HEK293 (cell line): ENCODE measurements around the gene PEPD.
A peak's percentile ranks its signal among the peaks of the same experiment; 100 is the strongest.

Source experiments
- CTCF ChIA-PET: fragments of 350-600 bp; formaldehyde crosslinking; extraction: SDS; loops from one replicate; lab custom pipeline; 2021; ENCODE audit warnings: antibody characterized with exemption; lab: Yijun Ruan, JAX
- POLR2A ChIA-PET: fragments of 300-600 bp; formaldehyde crosslinking; extraction: SDS; loops from one replicate; lab custom pipeline; 2020; ENCODE audit warnings: antibody characterized with exemption, inconsistent platforms; lab: Yijun Ruan, JAX
- H3K27ac ChIP-seq: fragments of 200-500 bp; sonication (Bioruptor generic); 2 replicates; pipeline ENCODE4 v1.5.1; 2014; ENCODE audit warnings: low read depth, low read length, control low read depth, inconsistent platforms; ENCODE audit errors: extremely low read depth
- H3K36me3 ChIP-seq, 2 experiments: fragments of 200-500 bp in 1 of 2; sonication (Bioruptor generic) in 1 of 2; 1 replicate in 1 of 2; 2 replicates in 1 of 2; pipeline ENCODE4 v1.5.1; 2014 to 2017; ENCODE audit warnings: inconsistent platforms in 2 of 2, low read length in 2 of 2; ENCODE audit not compliant: control insufficient read depth in 2 of 2, insufficient read depth in 1 of 2
- H3K4me1 ChIP-seq: fragments of 200-500 bp; sonication (Bioruptor generic); 2 replicates; pipeline ENCODE4 v1.5.1; 2014; ENCODE audit warnings: mild to moderate bottlenecking, low read length, inconsistent platforms; ENCODE audit not compliant: control insufficient read depth, insufficient read depth
- H3K4me3 ChIP-seq: 2 replicates; pipeline ENCODE4 v1.5.1; 2011; ENCODE audit warnings: low read depth, mild to moderate bottlenecking, control low read depth, low read length, moderate library complexity
- H3K9me3 ChIP-seq: fragments of 200-500 bp; sonication (Bioruptor generic); 2 replicates; pipeline ENCODE4 v1.5.1; 2014; ENCODE audit warnings: low read depth, low read length, inconsistent platforms; ENCODE audit not compliant: control insufficient read depth, insufficient read depth
- CTCF ChIP-seq: fragments of 450-650 bp; formaldehyde crosslinking; IDR thresholded peaks from 2 replicates; pipeline ENCODE4 v1.5.1; 2016; ENCODE audit warnings: missing biosample characterization, missing genetic modification characterization
- KLF1 ChIP-seq: fragments of 450-650 bp; formaldehyde crosslinking; IDR thresholded peaks from 2 replicates; pipeline ENCODE4 v1.5.1; 2016; ENCODE audit warnings: missing biosample characterization, missing genetic modification characterization
- KLF17 ChIP-seq: fragments of 450-650 bp; formaldehyde crosslinking; IDR thresholded peaks from 2 replicates; pipeline ENCODE4 v1.5.1; 2016; ENCODE audit warnings: missing biosample characterization, missing genetic modification characterization
- MYNN ChIP-seq: fragments of 450-650 bp; formaldehyde crosslinking; IDR thresholded peaks from 2 replicates; pipeline ENCODE4 v1.5.1; 2016; ENCODE audit warnings: missing biosample characterization, missing genetic modification characterization, borderline replicate concordance
- SP3 ChIP-seq: fragments of 450-650 bp; formaldehyde crosslinking; IDR thresholded peaks from 2 replicates; pipeline ENCODE4 v1.5.1; 2016; ENCODE audit warnings: missing biosample characterization, missing genetic modification characterization
- TRIM28 ChIP-seq: IDR thresholded peaks from 2 replicates; pipeline ENCODE4 v1.6.1; 2011; ENCODE audit warnings: low read length, control low read depth, borderline replicate concordance
- ZBTB17 ChIP-seq: fragments of 450-650 bp; formaldehyde crosslinking; IDR thresholded peaks from 2 replicates; pipeline ENCODE4 v1.5.1; 2016; ENCODE audit warnings: missing biosample characterization, missing genetic modification characterization
- ZNF114 ChIP-seq: fragments of 450-650 bp; formaldehyde crosslinking; IDR thresholded peaks from 2 replicates; pipeline ENCODE4 v1.5.0; 2017; ENCODE audit warnings: missing biosample characterization, missing genetic modification characterization
- ZNF148 ChIP-seq: fragments of 450-650 bp; formaldehyde crosslinking; IDR thresholded peaks from 2 replicates; pipeline ENCODE4 v1.5.0; 2017; ENCODE audit warnings: missing biosample characterization, missing genetic modification characterization, borderline replicate concordance
- ZNF248 ChIP-seq: fragments of 450-650 bp; formaldehyde crosslinking; IDR thresholded peaks from 2 replicates; pipeline ENCODE4 v1.5.1; 2017; ENCODE audit warnings: missing biosample characterization, missing genetic modification characterization
- ZNF26 ChIP-seq: fragments of 450-650 bp; formaldehyde crosslinking; IDR thresholded peaks from 2 replicates; pipeline ENCODE4 v1.5.1; 2016; ENCODE audit warnings: missing biosample characterization, missing genetic modification characterization
- ZNF266 ChIP-seq: fragments of 450-650 bp; formaldehyde crosslinking; IDR thresholded peaks from 2 replicates; pipeline ENCODE4 v1.5.1; 2016; ENCODE audit warnings: missing biosample characterization, missing genetic modification characterization, low read depth
- ZNF274 ChIP-seq, 2 experiments: fragments of 200-500 bp in 1 of 2; fragments of 450-650 bp in 1 of 2; sonication (Bioruptor generic) in 1 of 2; formaldehyde crosslinking in 1 of 2; IDR thresholded peaks; 2 replicates each; pipeline versions ENCODE4 v1.5.1 to v1.6.1; 2014 to 2016; ENCODE audit warnings: borderline replicate concordance in 1 of 2, inconsistent platforms in 1 of 2, low read length in 1 of 2, missing biosample characterization in 1 of 2, missing genetic modification characterization in 1 of 2
- ZNF324 ChIP-seq: fragments of 450-650 bp; formaldehyde crosslinking; IDR thresholded peaks from 2 replicates; pipeline ENCODE4 v1.5.1; 2016; ENCODE audit warnings: missing biosample characterization, missing genetic modification characterization
- ZNF362 ChIP-seq: fragments of 450-650 bp; formaldehyde crosslinking; IDR thresholded peaks from 2 replicates; pipeline ENCODE4 v1.5.1; 2016; ENCODE audit warnings: missing biosample characterization, missing genetic modification characterization
- ZNF366 ChIP-seq: fragments of 450-650 bp; formaldehyde crosslinking; conservative IDR thresholded peaks from 2 replicates; pipeline ENCODE4 v1.5.1; 2016; ENCODE audit warnings: missing biosample characterization, missing genetic modification characterization
- ZNF37A ChIP-seq: fragments of 450-650 bp; IDR thresholded peaks from 2 replicates; pipeline ENCODE4 v1.5.1; 2018; ENCODE audit warnings: missing biosample characterization, missing genetic modification characterization
- ZNF394 ChIP-seq: fragments of 450-650 bp; formaldehyde crosslinking; IDR thresholded peaks from 2 replicates; pipeline ENCODE4 v1.5.1; 2016; ENCODE audit warnings: missing biosample characterization, missing genetic modification characterization, mild to moderate bottlenecking, moderate library complexity, borderline replicate concordance
- ZNF48 ChIP-seq: fragments of 450-650 bp; formaldehyde crosslinking; IDR thresholded peaks from 2 replicates; pipeline ENCODE4 v1.5.1; 2016; ENCODE audit warnings: missing biosample characterization, missing genetic modification characterization
- ZNF513 ChIP-seq: fragments of 450-650 bp; IDR thresholded peaks from 2 replicates; pipeline ENCODE4 v1.5.1; 2018; ENCODE audit warnings: missing biosample characterization, missing genetic modification characterization
- ZNF530 ChIP-seq: fragments of 450-650 bp; formaldehyde crosslinking; IDR thresholded peaks from 2 replicates; pipeline ENCODE4 v1.5.1; 2016; ENCODE audit warnings: low read depth, missing biosample characterization, missing genetic modification characterization
- ZNF701 ChIP-seq: fragments of 450-650 bp; formaldehyde crosslinking; IDR thresholded peaks from 2 replicates; pipeline ENCODE4 v1.5.1; 2016; ENCODE audit warnings: missing biosample characterization, missing genetic modification characterization
- ZNF707 ChIP-seq: fragments of 450-650 bp; formaldehyde crosslinking; IDR thresholded peaks from 2 replicates; pipeline ENCODE4 v1.5.1; 2016; ENCODE audit warnings: missing biosample characterization, missing genetic modification characterization
- ZNF792 ChIP-seq: fragments of 450-650 bp; formaldehyde crosslinking; IDR thresholded peaks from 2 replicates; pipeline ENCODE4 v1.5.1; 2016; ENCODE audit warnings: missing biosample characterization, missing genetic modification characterization
- ZNF843 ChIP-seq: fragments of 450-650 bp; formaldehyde crosslinking; IDR thresholded peaks from 2 replicates; pipeline ENCODE4 v1.5.1; 2016; ENCODE audit warnings: missing biosample characterization, missing genetic modification characterization

The PEPD gene

DNA sequence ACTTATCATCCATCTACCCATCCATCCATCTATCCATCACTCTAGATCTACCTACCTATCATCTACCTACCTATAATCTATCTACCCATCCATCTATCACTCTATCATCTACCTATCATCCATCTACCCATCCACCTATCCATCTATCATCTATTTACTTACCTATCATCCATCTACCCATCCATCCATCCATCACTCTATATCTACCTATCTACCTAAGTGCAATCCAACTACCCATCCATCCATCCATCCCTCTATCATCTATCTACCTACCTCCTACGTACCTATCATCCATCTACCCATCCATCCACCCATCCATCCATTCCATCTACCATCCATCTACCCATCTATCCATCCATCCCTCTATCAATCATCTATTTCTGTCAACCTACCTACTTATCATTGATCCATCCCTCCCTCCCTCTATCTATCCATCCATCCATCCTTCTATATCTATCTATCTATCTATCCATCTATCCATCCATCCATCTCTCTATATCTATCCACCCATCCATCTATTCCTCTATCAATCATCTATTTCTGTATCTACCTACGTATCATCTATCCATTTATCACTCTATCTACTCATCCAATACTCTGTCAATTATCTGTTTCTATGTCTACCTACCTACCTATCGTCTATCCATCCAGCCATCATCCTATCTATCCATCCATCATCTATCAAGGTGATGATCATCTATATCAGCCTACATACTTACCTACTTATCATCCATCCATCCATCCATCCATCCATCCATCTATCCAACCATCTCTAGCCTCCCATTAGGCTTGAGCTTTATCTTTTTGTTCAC, 99.0 kb downstream of the PEPD start:
- CTCF ChIA-PET = interaction anchor here (1.0 to 4.6 kb wide), 4 partner anchors 8 to 355 kb away, joined by 3 to 34 read pairs (median 12); no protein-coding TSS in a partner anchor
- POLR2A ChIA-PET = no interaction called here
- Histone ChIP-seq H3K9me3 (no peaks in the 10 kb centered on the region), H3K4me1 (no peaks in the 10 kb centered on the region), H3K36me3 (no peaks in the 10 kb centered on the region; a peak in 1 of 3 replicates), H3K27ac (no peak overlapping the region), H3K4me3 (no peak overlapping the region)
- TF ChIP-seq ZNF324 (tag by site-specific recombination) = no peak
- no peak for TF ChIP-seq TRIM28
- no peak for TF ChIP-seq ZNF48 (tag by site-specific recombination)
- no peak for TF ChIP-seq ZNF792 (tag by site-specific recombination)
- TF ChIP-seq ZNF266 = 0 out of 2 replicates have a peak, but pooled peaks have one; percentile 11
- TF ChIP-seq ZNF707 (tag by site-specific recombination) = no peak
- no peak for TF ChIP-seq ZNF530 (tag by site-specific recombination)
- TF ChIP-seq ZNF366 = peak; percentile 99
- 0 out of 2 replicates have a peak, but pooled peaks have one; percentile 35 for TF ChIP-seq ZNF148
- no peak for TF ChIP-seq ZNF37A (tag by site-specific recombination)
- TF ChIP-seq ZNF26 (tag by site-specific recombination) = no peak
- no peak for TF ChIP-seq ZNF701
- TF ChIP-seq ZNF248 = peak; percentile 48
- TF ChIP-seq ZNF513 (tag by site-specific recombination) = no peak
- TF ChIP-seq MYNN (tag by site-specific recombination) = no peak
- TF ChIP-seq SP3 (tag by site-specific recombination) = no peak
- no peak for TF ChIP-seq ZNF274 (IDR thresholded peaks at IDR 0.05; ENCODE audit: low read length)
- no peak for TF ChIP-seq ZNF274 (tag by site-specific recombination; IDR thresholded peaks at IDR 0.05; ENCODE audit: borderline replicate concordance)
- TF ChIP-seq CTCF (tag by site-specific recombination) = no peak
- peak; percentile 100 for TF ChIP-seq ZBTB17
- TF ChIP-seq ZNF362 (tag by site-specific recombination) = no peak
- TF ChIP-seq ZNF114 (tag by site-specific recombination) = peak; percentile 36; the same call in 1 of the 2 replicates
- no peak for TF ChIP-seq ZNF394 (tag by site-specific recombination)
- no peak for TF ChIP-seq ZNF843 (tag by site-specific recombination)
- TF ChIP-seq KLF17 (tag by site-specific recombination) = no peak
- no peak for TF ChIP-seq KLF1 (tag by site-specific recombination)
